ENCODE measurements around the gene ZBTB44. TPM values are rescaled to one million over a fixed set of nuclear protein-coding genes. Genes with fewer than 3 reads are reported as not detected.

Gene ZBTB44
- total RNA-seq, 2 donors from 2014 or later, result 25.4 to 32.9 TPM

DNA sequence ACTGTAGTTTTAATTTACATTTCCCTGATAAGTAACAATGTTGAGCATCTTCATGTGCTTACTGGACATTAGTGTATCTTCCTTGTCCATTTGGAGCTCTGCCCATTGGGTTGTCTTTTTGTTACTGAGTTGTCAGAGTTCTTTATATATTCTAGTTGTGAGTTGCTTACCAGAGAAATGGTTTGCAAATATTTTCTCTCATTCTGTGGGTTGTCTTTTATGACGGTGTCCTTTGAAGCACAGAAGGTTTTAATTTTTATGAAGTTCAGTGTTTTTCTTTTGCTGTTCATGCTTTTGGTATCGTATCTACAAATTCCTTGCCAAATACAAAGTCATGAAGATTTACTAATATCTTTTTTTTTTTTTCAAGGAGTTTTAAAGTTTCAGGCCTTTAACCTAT lies 42.4 kb downstream of the ZBTB44 start:
- intact Hi-C loops (cut with DNase I), result no loop called here
- TF ChIP-seq, protein P1, sequence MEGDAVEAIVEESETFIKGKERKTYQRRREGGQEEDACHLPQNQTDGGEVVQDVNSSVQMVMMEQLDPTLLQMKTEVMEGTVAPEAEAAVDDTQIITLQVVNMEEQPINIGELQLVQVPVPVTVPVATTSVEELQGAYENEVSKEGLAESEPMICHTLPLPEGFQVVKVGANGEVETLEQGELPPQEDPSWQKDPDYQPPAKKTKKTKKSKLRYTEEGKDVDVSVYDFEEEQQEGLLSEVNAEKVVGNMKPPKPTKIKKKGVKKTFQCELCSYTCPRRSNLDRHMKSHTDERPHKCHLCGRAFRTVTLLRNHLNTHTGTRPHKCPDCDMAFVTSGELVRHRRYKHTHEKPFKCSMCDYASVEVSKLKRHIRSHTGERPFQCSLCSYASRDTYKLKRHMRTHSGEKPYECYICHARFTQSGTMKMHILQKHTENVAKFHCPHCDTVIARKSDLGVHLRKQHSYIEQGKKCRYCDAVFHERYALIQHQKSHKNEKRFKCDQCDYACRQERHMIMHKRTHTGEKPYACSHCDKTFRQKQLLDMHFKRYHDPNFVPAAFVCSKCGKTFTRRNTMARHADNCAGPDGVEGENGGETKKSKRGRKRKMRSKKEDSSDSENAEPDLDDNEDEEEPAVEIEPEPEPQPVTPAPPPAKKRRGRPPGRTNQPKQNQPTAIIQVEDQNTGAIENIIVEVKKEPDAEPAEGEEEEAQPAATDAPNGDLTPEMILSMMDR (IDR thresholded peaks at IDR 0.05), result no peak
- TF ChIP-seq POLR2A (IDR thresholded peaks at IDR 0.05), result no peak
- no peak overlapping the region for H3K27ac ChIP-seq
- DNase-seq (no peak), ATAC-seq (no peak)
- no peaks in the 10 kb centered on the region for H3K27me3 ChIP-seq
- 93 to 96% methylated on average over 2 of the region's 2 CpGs for WGBS, 2 donors
- no peaks in the 10 kb centered on the region for H3K36me3 ChIP-seq (replicated peaks in 1 of 2; ENCODE audit: insufficient read depth in 1 of 2, low read depth in 2 of 2)
- H3K9me3 ChIP-seq, result no peaks in the 10 kb centered on the region
- no peak overlapping the region for H3K4me3 ChIP-seq
- H3K4me1 ChIP-seq, result no peaks in the 10 kb centered on the region

DNA sequence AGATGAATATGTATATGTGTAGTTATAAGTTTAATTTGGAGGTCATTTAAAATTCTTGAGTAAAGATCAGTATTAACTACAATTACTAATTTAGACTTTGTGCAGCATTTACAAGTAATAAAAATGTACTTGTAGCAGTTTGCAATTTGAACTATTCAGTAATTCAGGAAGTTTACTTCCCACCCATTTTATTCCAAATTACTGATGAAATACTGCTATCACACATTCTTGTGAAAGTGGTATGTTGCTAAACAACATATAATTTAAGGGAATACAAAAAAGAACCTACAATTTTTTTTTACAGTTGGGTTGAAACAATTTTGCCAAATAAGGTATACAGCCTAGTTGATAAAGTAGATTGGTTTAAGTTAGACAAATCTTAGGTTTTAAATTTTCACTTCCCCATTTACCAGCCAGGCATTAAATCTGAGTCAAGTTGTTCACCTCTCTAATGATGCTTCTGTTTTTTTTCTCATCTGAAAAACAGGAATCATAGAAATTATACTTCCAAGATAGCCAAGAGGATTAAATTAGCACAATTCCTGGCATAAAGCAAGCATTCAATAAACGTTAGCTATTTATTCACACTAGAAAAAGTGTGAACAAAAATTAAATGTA lies 45.3 kb downstream of the ZBTB44 start:
- no peak for DNase-seq
- Histone ChIP-seq H3K27me3 (no peaks in the 10 kb centered on the region), H3K27ac (no peak overlapping the region), H3K4me3 (no peak overlapping the region), H3K9me3 (no peaks in the 10 kb centered on the region), H3K36me3 (replicated peaks in 1 of 2; ENCODE audit: insufficient read depth in 1 of 2, low read depth in 2 of 2) (no peaks in the 10 kb centered on the region), H3K4me1 (no peaks in the 10 kb centered on the region)
- 45 to 54% methylated on average over 1 of the region's 1 CpG for WGBS, 2 donors
- intact Hi-C loops (cut with DNase I), result no loop called here
- TF ChIP-seq, protein P1 (IDR thresholded peaks at IDR 0.05), result no peak
- no peak for TF ChIP-seq POLR2A (IDR thresholded peaks at IDR 0.05)
- ATAC-seq, result no peak

DNA sequence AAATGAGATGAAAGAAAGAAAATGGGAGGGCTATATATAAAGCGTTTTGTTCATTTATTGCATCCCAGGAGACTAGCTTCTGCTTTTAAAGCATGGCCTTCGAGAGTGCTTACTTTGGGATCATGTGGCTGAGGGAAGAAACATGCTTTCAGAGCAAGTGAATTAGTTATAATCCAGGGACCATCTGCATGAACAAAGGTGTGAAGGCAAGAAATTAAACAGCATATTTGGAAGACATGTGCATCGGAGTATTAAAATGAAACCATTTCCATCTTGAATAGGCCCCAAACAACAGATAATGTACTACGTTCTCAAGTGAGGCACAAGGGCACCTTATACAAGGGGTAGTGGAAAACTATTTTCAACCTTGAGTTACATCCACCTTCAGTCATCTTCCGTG lies 51.4 kb downstream of the ZBTB44 start:
- TF ChIP-seq, protein P1 (IDR thresholded peaks at IDR 0.05), result no peak
- no peak for TF ChIP-seq POLR2A (IDR thresholded peaks at IDR 0.05)
- Histone ChIP-seq H3K36me3 (replicated peaks in 1 of 2; ENCODE audit: insufficient read depth in 1 of 2, low read depth in 2 of 2) (peaks cover 0 to 4% of the 10 kb centered on the region in 2 donors), H3K4me3 (no peak overlapping the region), H3K27me3 (no peaks in the 10 kb centered on the region), H3K9me3 (no peaks in the 10 kb centered on the region), H3K27ac (no peak overlapping the region), H3K4me1 (peaks cover 8% of the 10 kb centered on the region)
- ATAC-seq (no peak), DNase-seq (no peak)
- intact Hi-C loops (cut with DNase I), result no loop called here
- 88 to 90% methylated on average over 5 of the region's 5 CpGs for WGBS, 2 donors

DNA sequence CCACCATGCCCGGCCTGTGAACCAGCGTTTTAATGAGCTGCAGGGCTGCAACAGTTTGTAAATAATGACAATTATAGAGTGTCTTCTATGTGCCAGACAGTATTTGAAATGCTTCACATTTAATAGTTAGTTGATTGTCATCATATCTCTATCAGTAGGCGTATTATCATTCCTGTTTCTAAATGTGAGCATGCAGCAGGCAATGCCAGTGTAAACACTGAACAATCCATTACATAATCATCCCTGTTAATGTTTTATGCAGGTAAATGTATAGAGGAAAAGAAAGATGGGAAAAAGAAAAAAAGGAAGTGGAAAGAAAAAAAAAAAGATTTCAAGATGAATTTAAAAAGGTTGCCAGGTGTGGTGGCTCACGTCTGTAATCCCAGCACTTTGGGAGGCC lies 52.3 kb downstream of the ZBTB44 start:
- Histone ChIP-seq H3K27me3 (no peaks in the 10 kb centered on the region), H3K27ac (no peak overlapping the region), H3K4me1 (peaks cover 8% of the 10 kb centered on the region), H3K4me3 (no peak overlapping the region), H3K36me3 (replicated peaks in 1 of 2; ENCODE audit: insufficient read depth in 1 of 2, low read depth in 2 of 2) (peaks cover 0 to 4% of the 10 kb centered on the region in 2 donors), H3K9me3 (no peaks in the 10 kb centered on the region)
- no peak for DNase-seq
- WGBS, 2 donors, result 52 to 63% methylated on average over 4 of the region's 4 CpGs
- ATAC-seq, result no peak
- TF ChIP-seq, protein P1 (IDR thresholded peaks at IDR 0.05), result no peak
- TF ChIP-seq POLR2A (IDR thresholded peaks at IDR 0.05), result no peak
- intact Hi-C loops (cut with DNase I), result no loop called here

DNA sequence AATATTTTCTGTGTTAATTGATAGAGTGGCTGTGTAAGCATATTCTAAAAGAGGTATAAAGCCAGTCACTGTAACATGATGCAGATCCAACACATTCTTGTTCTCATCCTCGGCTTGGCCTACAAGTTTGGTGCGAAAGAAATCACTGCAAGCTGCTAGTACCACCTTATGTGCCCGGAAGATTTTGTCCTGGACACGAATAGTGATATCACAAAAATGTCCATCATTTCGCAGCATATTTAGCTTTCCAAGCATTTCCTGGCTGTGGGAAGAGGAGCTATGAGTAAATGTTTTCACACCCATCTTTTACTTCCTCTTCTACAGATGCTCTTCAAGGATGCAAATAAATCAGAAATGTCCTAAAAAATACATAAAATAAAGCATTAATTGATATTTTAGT lies 53.1 kb downstream of the ZBTB44 start:
- no peaks in the 10 kb centered on the region for H3K9me3 ChIP-seq
- no peak overlapping the region for H3K4me3 ChIP-seq
- DNase-seq (no peak), ATAC-seq (no peak)
- WGBS, 2 donors, result 90 to 93% methylated on average over 5 of the region's 5 CpGs
- H3K27ac ChIP-seq, result no peak overlapping the region
- no peaks in the 10 kb centered on the region for H3K27me3 ChIP-seq
- intact Hi-C loops (cut with DNase I), result no loop called here
- H3K36me3 ChIP-seq (replicated peaks in 1 of 2; ENCODE audit: insufficient read depth in 1 of 2, low read depth in 2 of 2), result peaks cover 0 to 4% of the 10 kb centered on the region in 2 donors
- H3K4me1 ChIP-seq, result peaks cover 8% of the 10 kb centered on the region
- no peak for TF ChIP-seq POLR2A (IDR thresholded peaks at IDR 0.05)
- TF ChIP-seq, protein P1 (IDR thresholded peaks at IDR 0.05), result no peak

Data from body of pancreas (tissue), 4 donors.